Fibroblast of skin of abdomen (primary cell): ENCODE measurements around the gene NFKBIE.

Experiments used
- DNase-seq: peaks from one replicate; pipeline ENCODE4 v3.0.0-alpha.2; 2013

Gene NFKBIE

GRCh38 chr6:44224029-44224964, 41.1 kb downstream of the NFKBIE start:
- DNase-seq = no peak

GRCh38 chr6:44223319-44224028, 41.9 kb downstream of the NFKBIE start, which contains the start of gene SLC29A1:
Gene SLC29A1, plus strand, starts transcription at chr6:44223595. Its CDS starts 3,719 bp downstream, at chr6:44227314.
- peak; percentile 44 for DNase-seq

GRCh38 chr6:44222486-44223318, 42.6 kb downstream of the NFKBIE start:
- DNase-seq = no peak

- DNase-seq = no peak
Measured at GRCh38 chr6:44221961-44222335, 43.4 kb downstream of the NFKBIE start.

- DNase-seq = peak; percentile 66
Measured at GRCh38 chr6:44221291-44221960, 43.9 kb downstream of the NFKBIE start.

GRCh38 chr6:44220913-44221290, 44.4 kb downstream of the NFKBIE start:
- no peak for DNase-seq

GRCh38 chr6:44219815-44220784, 45.3 kb downstream of the NFKBIE start:
- DNase-seq = no peak

- DNase-seq = no peak
Measured at GRCh38 chr6:44219053-44219814, 46.1 kb downstream of the NFKBIE start.

- no peak for DNase-seq
Measured at GRCh38 chr6:44217332-44218143, 47.8 kb downstream of the NFKBIE start.

- no peak for DNase-seq
Measured at GRCh38 chr6:44216677-44217331, 48.5 kb downstream of the NFKBIE start, which contains the start of gene MYMX. Gene MYMX, plus strand, starts transcription at chr6:44216926. Its CDS starts 546 bp downstream, at chr6:44217472.

GRCh38 chr6:44214307-44214706, 51.0 kb downstream of the NFKBIE start:
- no peak for DNase-seq

GRCh38 chr6:44211284-44211683, 54.1 kb downstream of the NFKBIE start:
- no peak for DNase-seq
